ENCODE measurements around the gene NCL.
A peak's percentile ranks its signal among the peaks of the same experiment; 100 is the strongest.
"Not testable (repeated sequence)": the region's sequence is repeated elsewhere in the genome, so short reads cannot be mapped to it uniquely, and the experiment has no call there.

DNA sequence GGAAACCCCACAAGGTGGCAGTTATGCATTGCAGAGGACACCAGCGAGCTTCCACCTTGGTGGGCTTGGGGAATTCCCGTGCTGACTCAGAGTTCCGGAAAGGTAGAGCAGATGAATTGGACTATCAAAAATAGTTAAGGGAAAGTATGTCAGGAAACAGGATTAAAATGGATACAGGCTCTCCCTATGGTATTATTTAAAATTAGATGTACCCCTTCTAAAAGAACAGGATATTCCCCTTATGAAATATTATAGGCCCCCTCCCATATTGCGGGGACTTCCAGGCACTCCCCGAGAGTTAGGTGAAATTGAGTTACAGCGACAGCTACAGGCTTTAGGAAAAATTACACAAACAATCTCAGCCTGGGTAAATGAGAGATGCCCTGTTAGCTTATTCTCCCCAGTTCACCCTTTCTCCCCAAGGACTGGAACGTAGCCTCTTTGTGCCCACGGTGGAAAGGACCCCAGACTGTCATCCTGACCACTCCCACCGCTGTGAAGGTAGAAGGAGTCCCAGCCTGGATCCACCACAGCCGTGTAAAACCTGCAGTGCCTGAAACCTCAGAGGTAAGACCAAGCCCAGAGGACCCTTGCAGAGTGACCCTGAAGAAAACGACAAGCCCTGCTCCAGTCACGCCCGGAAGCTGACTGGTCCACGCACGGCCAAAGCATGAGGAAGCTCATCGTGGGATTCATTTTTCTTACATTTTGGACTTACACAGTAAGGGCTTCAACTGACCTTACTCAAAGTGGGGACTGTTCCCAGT, 58.5 kb downstream of the NCL start:
- peak; percentile 83 for TF ChIP-seq CTCF (conservative IDR thresholded peaks at IDR 0.05)
- not testable (repeated sequence) for TF ChIP-seq ZFX (IDR thresholded peaks at IDR 0.05)

Data from C4-2B (cell line).